Tibial nerve (tissue), 4 donors: ENCODE measurements around the gene TRIM64. TPM values are rescaled to one million over a fixed set of nuclear protein-coding genes. Genes with fewer than 3 reads are reported as not detected.
"Not testable (repeated sequence)": the region's sequence is repeated elsewhere in the genome, so short reads cannot be mapped to it uniquely, and the experiment has no call there.

Experiments
- DNase-seq, 2 donors: peaks; one replicate each; pipeline ENCODE4 v3.0.0-alpha.2; 2019; ENCODE audit warnings: low spot score in 2 of 2
- H3K27ac ChIP-seq, 4 donors: fragments of 200-600 bp; sonication (generic) in 3 of 4; one replicate each; pipeline ENCODE4 v1.5.1; 2017 to 2019; ENCODE audit warnings: mild to moderate bottlenecking in 1 of 4
- H3K27me3 ChIP-seq, 2 donors: fragments of 200-600 bp; sonication (generic) in 1 of 2; one replicate each; pipeline versions ENCODE4 v1.5.1 to v1.6.0; 2017 to 2019
- H3K36me3 ChIP-seq, 3 donors: fragments of 200-600 bp; sonication (generic); one replicate each; pipeline ENCODE4 v1.5.1; 2018 to 2019
- H3K4me1 ChIP-seq, 4 donors: fragments of 200-600 bp; sonication (generic) in 3 of 4; one replicate each; pipeline ENCODE4 v1.5.1; 2017 to 2019
- H3K4me3 ChIP-seq, 4 donors: fragments of 200-600 bp; sonication (generic) in 3 of 4; one replicate each; pipeline ENCODE4 v1.5.1; 2017 to 2019; ENCODE audit warnings: mild to moderate bottlenecking in 1 of 4, moderate library complexity in 1 of 4
- H3K9me3 ChIP-seq, 4 donors: fragments of 200-600 bp; sonication (generic) in 3 of 4; one replicate each; pipeline ENCODE4 v1.5.1; 2017 to 2019
- CTCF ChIP-seq, 5 experiments: fragments of 200-600 bp in 3 of 5; fragments of 450-650 bp in 2 of 5; sonication (generic) in 3 of 5; IDR thresholded peaks; one replicate each; pipeline ENCODE4 v1.5.1; 2016 to 2019; ENCODE audit warnings: antibody characterized with exemption in 5 of 5, mild to moderate bottlenecking in 3 of 5, moderate library complexity in 2 of 5
- EP300 ChIP-seq, 2 donors: sonication (generic); formaldehyde crosslinking; IDR thresholded peaks; one replicate each; pipeline ENCODE4 v1.6.1; 2017; ENCODE audit warnings: antibody characterized with exemption in 2 of 2, mild to moderate bottlenecking in 1 of 2
- POLR2A ChIP-seq, 2 donors: fragments of 450-650 bp; IDR thresholded peaks; one replicate each; pipeline ENCODE4 v1.6.1; 2017; ENCODE audit warnings: antibody characterized with exemption in 2 of 2, mild to moderate bottlenecking in 2 of 2, moderate library complexity in 2 of 2
- WGBS, 2 donors: methylation state at CpG; one replicate each; pipeline ENCODE4 v1.1.5; 2018; 5-methylcytosine and 5-hydroxymethylcytosine counted together
- small RNA-seq: library from RNA; depleted of rRNA; stranded (forward); fragments of <200 nt; gene quantifications from one replicate; pipeline ENCODE3, GENCODE V24; 2016
- total RNA-seq, 4 donors: library from RNA; depleted of rRNA; stranded (reverse); fragments of >200 nt; gene quantifications; one replicate each; pipeline ENCODE4 v1.1.0, GENCODE V29; 2016

TRIM64 gene, protein sequence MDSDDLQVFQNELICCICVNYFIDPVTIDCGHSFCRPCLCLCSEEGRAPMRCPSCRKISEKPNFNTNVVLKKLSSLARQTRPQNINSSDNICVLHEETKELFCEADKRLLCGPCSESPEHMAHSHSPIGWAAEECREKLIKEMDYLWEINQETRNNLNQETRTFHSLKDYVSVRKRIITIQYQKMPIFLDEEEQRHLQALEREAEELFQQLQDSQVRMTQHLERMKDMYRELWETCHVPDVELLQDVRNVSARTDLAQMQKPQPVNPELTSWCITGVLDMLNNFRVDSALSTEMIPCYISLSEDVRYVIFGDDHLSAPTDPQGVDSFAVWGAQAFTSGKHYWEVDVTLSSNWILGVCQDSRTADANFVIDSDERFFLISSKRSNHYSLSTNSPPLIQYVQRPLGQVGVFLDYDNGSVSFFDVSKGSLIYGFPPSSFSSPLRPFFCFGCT
- not detected for total RNA-seq

DNA sequence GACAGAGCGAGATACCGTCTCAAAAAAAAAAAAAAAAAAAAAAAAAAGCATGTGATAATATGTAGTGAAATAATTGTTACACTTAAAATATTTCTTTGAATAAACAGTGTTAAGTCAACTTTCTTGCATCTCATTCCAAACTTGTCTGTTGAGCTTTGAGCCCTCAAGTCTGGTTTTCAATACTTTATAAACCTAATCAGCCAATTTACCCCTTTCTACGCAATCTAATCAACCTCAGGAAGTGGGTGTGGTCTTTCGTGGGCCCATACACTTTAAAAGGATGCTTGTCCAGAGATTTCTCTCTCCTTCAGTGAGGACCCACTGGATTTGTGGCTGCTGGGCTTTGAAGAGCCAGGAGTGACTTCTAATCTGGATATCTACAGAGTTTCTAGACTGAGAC lies at the start of gene TRIM64:
Gene TRIM64, plus strand, starts transcription at position 301 of the 400 bp plus-strand sequence. CDS start 2,467 bp downstream, outside the sequence.
- H3K4me1 ChIP-seq, H3K27ac ChIP-seq, H3K27me3 ChIP-seq, H3K36me3 ChIP-seq, H3K4me3 ChIP-seq, H3K9me3 ChIP-seq, DNase-seq: not testable (repeated sequence)
- WGBS, 2 donors = no CpG with 5 or more reads among the region's 4 CpGs

DNA sequence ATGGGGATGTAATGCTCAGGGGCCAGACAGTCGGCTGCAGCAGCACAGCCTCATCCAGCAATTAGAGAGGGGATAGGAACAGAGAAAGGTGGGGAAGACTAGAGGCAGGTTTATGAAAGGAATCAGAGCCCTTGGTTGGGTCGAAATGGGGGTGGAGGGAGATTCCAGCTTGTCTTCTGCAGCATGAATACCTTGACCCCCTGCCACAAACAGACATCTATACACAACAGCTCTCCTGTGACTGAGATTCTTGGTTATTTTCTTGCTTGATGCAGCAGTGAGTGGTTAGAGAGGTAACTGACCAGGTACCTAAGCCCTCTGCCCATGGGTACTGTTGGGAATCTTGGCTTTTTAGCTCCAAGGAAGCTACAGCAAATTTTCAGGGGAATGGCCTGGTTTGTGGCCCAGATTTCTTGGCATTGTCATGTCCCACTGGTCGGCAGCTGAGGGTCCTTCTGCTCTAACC lies 43.6 kb upstream of the TRIM64 start, which contains the start of gene TRIM49D1:
Gene TRIM49D1, minus strand, starts transcription at position 51 of the 466 bp plus-strand sequence. CDS start 4,535 bp downstream, outside the sequence.
- Histone ChIP-seq H3K4me1 (no peaks in the 10 kb centered on the region), H3K36me3 (no peaks in the 10 kb centered on the region), H3K27me3 (no peaks in the 10 kb centered on the region), H3K4me3 (no peak within 1 kb of the TSS), H3K9me3 (no peaks in the 10 kb centered on the region), H3K27ac (no peak within 1 kb of the TSS)
- no peak for TF ChIP-seq POLR2A (IDR thresholded peaks at IDR 0.05)
- TF ChIP-seq CTCF (IDR thresholded peaks at IDR 0.05) = no peak
- TF ChIP-seq EP300 (IDR thresholded peaks at IDR 0.05) = no peak
- WGBS, 2 donors = 67 to 71% methylated on average over 3 of the region's 3 CpGs
- no peak for DNase-seq

- not testable (repeated sequence) for H3K36me3 ChIP-seq, H3K27me3 ChIP-seq, H3K4me1 ChIP-seq, H3K4me3 ChIP-seq, DNase-seq, H3K27ac ChIP-seq, H3K9me3 ChIP-seq
- WGBS, 2 donors = 88 to 99% methylated on average over 3 to 4 of the region's 6 CpGs
Measured at GRCh38 chr11:89923764-89924163, 42.1 kb upstream of the TRIM64 start, which contains the start of gene TRIM49D2. Gene TRIM49D2 (plus strand): TSS chr11:89924064. CDS start chr11:89926762, 2,698 bp downstream.

- not testable (repeated sequence) for H3K27me3 ChIP-seq, H3K36me3 ChIP-seq, DNase-seq, H3K9me3 ChIP-seq, H3K4me3 ChIP-seq, H3K4me1 ChIP-seq, H3K27ac ChIP-seq
- 90 to 93% methylated on average over 4 to 6 of the region's 6 CpGs for WGBS, 2 donors
Measured at GRCh38 chr11:89960833-89961232, 5.0 kb upstream of the TRIM64 start.

Small RNA genes lying within 50 kb of the gene (small RNA-seq; reads per million reads assigned to genes)
- gene AP004607.1 = not detected

Other genes starting within 250 kb of the TRIM64 start
- not detected for gene TRIM49, start 157.5 kb upstream of the TRIM64 start, total RNA-seq
- not detected for gene TRIM64B, start 87.5 kb upstream of the TRIM64 start, total RNA-seq
- gene TRIM49D1, start 43.8 kb upstream of the TRIM64 start, total RNA-seq = under 1 TPM in 1 of 4 donors, not detected in 3; 0.21 TPM
- gene TRIM49D2, start 42.0 kb upstream of the TRIM64 start, total RNA-seq = not detected
- gene TRIM49C, start 65.1 kb downstream of the TRIM64 start, total RNA-seq = not detected
- gene UBTFL1, start 119.9 kb downstream of the TRIM64 start, total RNA-seq = not detected
- 10 to 100 TPM in 1 of 4 donors, 1 to 10 TPM in 3; 4.2 to 13.5 (median 8.3) TPM for gene NAALAD2, start 168.6 kb downstream of the TRIM64 start, total RNA-seq